ENCODE results near the gene GPAT2.
"Not testable (repeated sequence)": the region's sequence is repeated elsewhere in the genome, so short reads cannot be mapped to it uniquely, and the experiment has no call there.

GRCh38 chr2:96053385-96053784, 18.7 kb upstream of the GPAT2 start:
- TF ChIP-seq YY1 (IDR thresholded peaks at IDR 0.05; ENCODE audit: low read depth); REST (IDR thresholded peaks at IDR 0.05; ENCODE audit: low read depth); TAF1 (IDR thresholded peaks at IDR 0.05; ENCODE audit: low read depth); TCF12 (IDR thresholded peaks at IDR 0.05; ENCODE audit: low read depth); EP300 (IDR thresholded peaks at IDR 0.05; ENCODE audit: borderline replicate concordance); RAD21 (IDR thresholded peaks at IDR 0.05; ENCODE audit: low read depth); ZBTB7A (IDR thresholded peaks at IDR 0.05; ENCODE audit: low read depth): not testable (repeated sequence)
- TF ChIP-seq TEAD4 (IDR thresholded peaks at IDR 0.05), result peak; percentile 22; the same call in 1 of the 2 replicates
- TF ChIP-seq, protein P1, sequence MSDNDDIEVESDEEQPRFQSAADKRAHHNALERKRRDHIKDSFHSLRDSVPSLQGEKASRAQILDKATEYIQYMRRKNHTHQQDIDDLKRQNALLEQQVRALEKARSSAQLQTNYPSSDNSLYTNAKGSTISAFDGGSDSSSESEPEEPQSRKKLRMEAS (IDR thresholded peaks at IDR 0.05), result not testable (repeated sequence)

All from Ishikawa (cell line).